Measurements from ENCODE around the gene HLA-DPA1. TPM values are rescaled to one million over a fixed set of nuclear protein-coding genes. Genes with fewer than 3 reads are reported as not detected.
"Not testable (repeated sequence)": the region's sequence is repeated elsewhere in the genome, so short reads cannot be mapped to it uniquely, and the experiment has no call there.

HLA-DPA1 gene
- polyA plus RNA-seq, 2 donors: 7.8 to 27.2 TPM

- 2 to 29% methylated on average over 2 of the region's 2 CpGs for WGBS, 2 donors
- Histone ChIP-seq H3K27ac (ENCODE audit: low read depth in 2 of 2, low read length in 1 of 2) (no peak overlapping the region), H3K27me3 (ENCODE audit: control insufficient read depth in 1 of 2, insufficient read depth in 2 of 2, low read length in 2 of 2) (no peaks in the 10 kb centered on the region), H3K4me3 (ENCODE audit: low read depth in 1 of 2, low read length in 2 of 2) (no peak overlapping the region), H3K4me1 (ENCODE audit: control insufficient read depth in 2 of 2, insufficient read depth in 2 of 2, low read length in 1 of 2) (no peaks in the 10 kb centered on the region), H3K9me3 (ENCODE audit: control insufficient read depth in 2 of 2, insufficient read depth in 1 of 2, low read depth in 1 of 2, low read length in 1 of 2) (no peaks in the 10 kb centered on the region), H3K36me3 (ENCODE audit: control insufficient read depth in 2 of 2, insufficient read depth in 2 of 2, low read length in 1 of 2) (no peaks in the 10 kb centered on the region)
Measured at GRCh38 chr6:33070909-33071308, 2.5 kb downstream of the HLA-DPA1 start.

DNA sequence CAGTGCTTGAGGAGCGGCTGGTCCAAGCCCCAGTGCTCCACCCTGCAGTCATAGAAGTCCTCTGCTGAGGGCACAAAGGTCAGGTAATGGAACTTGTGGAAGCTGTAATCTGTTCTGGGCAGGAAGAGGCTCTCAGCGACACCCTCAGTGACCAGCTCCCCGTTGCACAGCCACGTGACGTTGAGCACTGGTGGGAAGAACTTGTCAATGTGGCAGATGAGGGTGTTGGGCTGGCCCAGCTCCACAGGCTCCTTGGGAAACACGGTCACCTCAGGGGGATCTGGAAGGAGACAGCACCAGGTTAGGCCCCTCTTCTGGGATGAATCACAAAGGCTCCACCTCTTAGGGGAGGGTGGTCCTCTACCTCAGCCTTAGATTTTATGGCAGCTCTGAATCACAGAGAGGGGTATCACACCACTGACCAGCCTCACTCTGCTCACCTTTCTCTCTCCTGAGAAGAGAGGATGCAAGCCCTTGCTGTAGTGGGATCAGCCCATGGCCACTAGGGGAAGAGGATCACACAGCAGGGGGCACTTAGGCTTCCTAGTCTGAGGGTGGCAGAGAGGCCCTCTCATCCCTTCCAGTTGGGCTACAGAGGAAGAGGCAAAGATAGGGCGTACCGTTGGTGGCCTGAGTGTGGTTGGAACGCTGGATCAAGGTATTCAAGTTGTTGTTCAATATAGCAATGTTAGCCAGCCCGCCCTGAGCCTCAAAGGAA lies 4.3 kb downstream of the HLA-DPA1 start:
- 53 to 80% methylated on average over 10 of the region's 10 CpGs for WGBS, 2 donors
- no peaks in the 10 kb centered on the region for H3K9me3 ChIP-seq (ENCODE audit: control insufficient read depth in 2 of 2, insufficient read depth in 1 of 2, low read depth in 1 of 2, low read length in 1 of 2)
- H3K4me1 ChIP-seq (ENCODE audit: control insufficient read depth in 2 of 2, insufficient read depth in 2 of 2, low read length in 1 of 2): no peaks in the 10 kb centered on the region

GRCh38 chr6:33066917-33067521 lies 6.4 kb downstream of the HLA-DPA1 start:
- H3K4me3 ChIP-seq (ENCODE audit: low read depth in 1 of 2, low read length in 2 of 2): no peak overlapping the region
- H3K27me3 ChIP-seq (ENCODE audit: control insufficient read depth in 1 of 2, insufficient read depth in 2 of 2, low read length in 2 of 2): no peaks in the 10 kb centered on the region
- no peaks in the 10 kb centered on the region for H3K9me3 ChIP-seq (ENCODE audit: control insufficient read depth in 2 of 2, insufficient read depth in 1 of 2, low read depth in 1 of 2, low read length in 1 of 2)
- no peaks in the 10 kb centered on the region for H3K36me3 ChIP-seq (ENCODE audit: control insufficient read depth in 2 of 2, insufficient read depth in 2 of 2, low read length in 1 of 2)
- no peaks in the 10 kb centered on the region for H3K4me1 ChIP-seq (ENCODE audit: control insufficient read depth in 2 of 2, insufficient read depth in 2 of 2, low read length in 1 of 2)
- WGBS, 2 donors: 0 to 68% methylated on average over 2 to 3 of the region's 3 CpGs
- H3K27ac ChIP-seq (ENCODE audit: low read depth in 2 of 2, low read length in 1 of 2): no peak overlapping the region

More for the DNA sequence above, 4.3 kb downstream of the HLA-DPA1 start:
- Histone ChIP-seq H3K36me3 (ENCODE audit: control insufficient read depth in 2 of 2, insufficient read depth in 2 of 2, low read length in 1 of 2) (no peaks in the 10 kb centered on the region), H3K27me3 (ENCODE audit: control insufficient read depth in 1 of 2, insufficient read depth in 2 of 2, low read length in 2 of 2) (no peaks in the 10 kb centered on the region), H3K27ac (ENCODE audit: low read depth in 2 of 2, low read length in 1 of 2) (no peak overlapping the region), H3K4me3 (ENCODE audit: low read depth in 1 of 2, low read length in 2 of 2) (no peak overlapping the region)

DNA sequence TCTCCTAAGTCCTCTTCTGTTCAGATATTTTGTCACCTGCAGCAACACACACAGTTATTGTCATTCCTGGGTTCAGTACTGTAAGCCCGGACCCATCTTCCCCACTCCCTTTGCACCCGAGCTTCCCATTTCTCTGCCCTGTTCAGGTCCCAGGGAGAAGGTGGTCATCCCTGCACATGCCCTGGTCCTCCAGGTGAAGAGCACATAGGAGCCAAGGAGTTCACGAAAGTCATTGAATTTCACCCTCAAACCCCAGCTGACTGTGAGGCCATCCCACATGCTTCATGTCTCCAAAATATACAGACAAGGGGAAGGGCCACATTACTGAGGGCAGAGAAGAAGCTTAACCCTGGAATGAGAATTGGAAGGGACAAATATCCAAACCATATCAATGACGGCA lies 8.1 kb downstream of the HLA-DPA1 start:
- WGBS, 2 donors: 21 to 66% methylated on average over 4 of the region's 4 CpGs
- H3K4me3 ChIP-seq (ENCODE audit: low read depth in 1 of 2, low read length in 2 of 2): no peak overlapping the region

DNA sequence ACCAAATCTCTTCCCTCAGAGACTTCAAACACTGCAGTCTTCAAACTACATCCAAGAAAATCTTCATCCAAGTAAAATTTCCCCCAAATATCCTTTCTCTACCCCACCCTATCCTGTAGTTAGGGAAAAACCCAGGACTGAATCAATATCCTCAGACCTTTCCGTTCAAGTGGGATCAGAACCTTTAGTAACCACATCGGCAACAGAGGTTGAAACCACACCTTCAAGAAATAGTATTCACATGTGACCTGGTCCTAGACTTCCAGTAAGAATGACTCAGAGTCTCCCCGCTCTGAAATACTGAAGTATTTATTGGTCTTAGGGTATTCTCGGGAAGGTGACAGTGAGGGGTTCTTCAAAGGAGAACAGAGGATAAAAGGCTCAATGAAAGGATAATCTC lies 8.7 kb downstream of the HLA-DPA1 start:
- Histone ChIP-seq H3K4me3 (ENCODE audit: low read depth in 1 of 2, low read length in 2 of 2) (no peak overlapping the region), H3K4me1 (ENCODE audit: control insufficient read depth in 2 of 2, insufficient read depth in 2 of 2, low read length in 1 of 2) (no peaks in the 10 kb centered on the region), H3K36me3 (ENCODE audit: control insufficient read depth in 2 of 2, insufficient read depth in 2 of 2, low read length in 1 of 2) (no peaks in the 10 kb centered on the region), H3K27ac (ENCODE audit: low read depth in 2 of 2, low read length in 1 of 2) (no peak overlapping the region), H3K9me3 (ENCODE audit: control insufficient read depth in 2 of 2, insufficient read depth in 1 of 2, low read depth in 1 of 2, low read length in 1 of 2) (no peaks in the 10 kb centered on the region), H3K27me3 (ENCODE audit: control insufficient read depth in 1 of 2, insufficient read depth in 2 of 2, low read length in 2 of 2) (no peaks in the 10 kb centered on the region)
- 4 to 55% methylated on average over 4 of the region's 4 CpGs for WGBS, 2 donors

More for the DNA sequence above, 8.1 kb downstream of the HLA-DPA1 start:
- Histone ChIP-seq H3K4me1 (ENCODE audit: control insufficient read depth in 2 of 2, insufficient read depth in 2 of 2, low read length in 1 of 2) (no peaks in the 10 kb centered on the region), H3K27ac (ENCODE audit: low read depth in 2 of 2, low read length in 1 of 2) (no peak overlapping the region), H3K36me3 (ENCODE audit: control insufficient read depth in 2 of 2, insufficient read depth in 2 of 2, low read length in 1 of 2) (no peaks in the 10 kb centered on the region), H3K9me3 (ENCODE audit: control insufficient read depth in 2 of 2, insufficient read depth in 1 of 2, low read depth in 1 of 2, low read length in 1 of 2) (no peaks in the 10 kb centered on the region), H3K27me3 (ENCODE audit: control insufficient read depth in 1 of 2, insufficient read depth in 2 of 2, low read length in 2 of 2) (no peaks in the 10 kb centered on the region)

DNA sequence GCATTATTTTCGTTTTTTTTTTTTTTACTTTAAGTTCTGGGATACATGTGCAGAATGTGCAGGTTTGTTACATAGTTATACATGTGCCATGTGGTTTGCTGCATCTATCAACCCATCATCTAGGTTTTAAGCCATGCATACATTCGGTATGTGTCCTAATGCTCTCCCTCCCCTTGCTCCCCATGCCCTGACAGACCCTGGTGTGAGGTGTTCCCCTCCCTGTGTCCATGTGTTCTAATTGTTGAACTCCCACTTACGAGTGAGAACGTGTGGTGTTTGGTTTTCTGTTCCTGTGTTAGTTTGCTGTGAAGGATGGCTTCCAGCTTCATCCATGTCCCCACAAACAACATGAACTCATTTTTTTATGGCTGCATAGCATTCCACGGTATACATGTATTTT lies 10.0 kb downstream of the HLA-DPA1 start:
- not testable (repeated sequence) for H3K4me1 ChIP-seq (ENCODE audit: control insufficient read depth in 2 of 2, insufficient read depth in 2 of 2, low read length in 1 of 2); H3K27ac ChIP-seq (ENCODE audit: low read depth in 2 of 2, low read length in 1 of 2); H3K27me3 ChIP-seq (ENCODE audit: control insufficient read depth in 1 of 2, insufficient read depth in 2 of 2, low read length in 2 of 2); H3K4me3 ChIP-seq (ENCODE audit: low read depth in 1 of 2, low read length in 2 of 2); H3K36me3 ChIP-seq (ENCODE audit: control insufficient read depth in 2 of 2, insufficient read depth in 2 of 2, low read length in 1 of 2); H3K9me3 ChIP-seq (ENCODE audit: control insufficient read depth in 2 of 2, insufficient read depth in 1 of 2, low read depth in 1 of 2, low read length in 1 of 2)
- 35 to 70% methylated on average over 2 to 5 of the region's 5 CpGs for WGBS, 2 donors

DNA sequence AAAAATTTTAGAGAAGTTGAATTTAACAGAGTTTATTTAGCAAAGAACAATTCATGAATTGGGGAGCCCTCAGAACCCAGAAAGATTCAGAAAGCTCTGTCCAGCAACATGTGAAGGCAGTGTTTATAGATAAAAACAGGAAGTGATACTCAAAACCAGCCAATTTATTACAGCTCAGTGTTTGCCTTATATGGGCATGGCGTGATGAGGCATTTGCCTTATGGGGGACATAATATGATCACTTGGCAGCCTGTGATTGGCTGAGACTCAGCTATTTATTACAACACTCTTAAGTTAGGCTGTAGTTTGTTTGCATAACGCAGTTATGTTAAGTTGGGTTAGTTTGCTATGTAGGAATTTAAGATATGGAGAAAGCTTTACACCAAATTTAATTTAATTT lies 11.5 kb downstream of the HLA-DPA1 start:
- Histone ChIP-seq H3K27ac (ENCODE audit: low read depth in 2 of 2, low read length in 1 of 2) (no peak overlapping the region), H3K4me1 (ENCODE audit: control insufficient read depth in 2 of 2, insufficient read depth in 2 of 2, low read length in 1 of 2) (no peaks in the 10 kb centered on the region), H3K4me3 (ENCODE audit: low read depth in 1 of 2, low read length in 2 of 2) (no peak overlapping the region), H3K36me3 (ENCODE audit: control insufficient read depth in 2 of 2, insufficient read depth in 2 of 2, low read length in 1 of 2) (no peaks in the 10 kb centered on the region), H3K9me3 (ENCODE audit: control insufficient read depth in 2 of 2, insufficient read depth in 1 of 2, low read depth in 1 of 2, low read length in 1 of 2) (no peaks in the 10 kb centered on the region), H3K27me3 (ENCODE audit: control insufficient read depth in 1 of 2, insufficient read depth in 2 of 2, low read length in 2 of 2) (no peaks in the 10 kb centered on the region)
- WGBS, 2 donors: 90 to 91% methylated on average over 2 of the region's 2 CpGs

DNA sequence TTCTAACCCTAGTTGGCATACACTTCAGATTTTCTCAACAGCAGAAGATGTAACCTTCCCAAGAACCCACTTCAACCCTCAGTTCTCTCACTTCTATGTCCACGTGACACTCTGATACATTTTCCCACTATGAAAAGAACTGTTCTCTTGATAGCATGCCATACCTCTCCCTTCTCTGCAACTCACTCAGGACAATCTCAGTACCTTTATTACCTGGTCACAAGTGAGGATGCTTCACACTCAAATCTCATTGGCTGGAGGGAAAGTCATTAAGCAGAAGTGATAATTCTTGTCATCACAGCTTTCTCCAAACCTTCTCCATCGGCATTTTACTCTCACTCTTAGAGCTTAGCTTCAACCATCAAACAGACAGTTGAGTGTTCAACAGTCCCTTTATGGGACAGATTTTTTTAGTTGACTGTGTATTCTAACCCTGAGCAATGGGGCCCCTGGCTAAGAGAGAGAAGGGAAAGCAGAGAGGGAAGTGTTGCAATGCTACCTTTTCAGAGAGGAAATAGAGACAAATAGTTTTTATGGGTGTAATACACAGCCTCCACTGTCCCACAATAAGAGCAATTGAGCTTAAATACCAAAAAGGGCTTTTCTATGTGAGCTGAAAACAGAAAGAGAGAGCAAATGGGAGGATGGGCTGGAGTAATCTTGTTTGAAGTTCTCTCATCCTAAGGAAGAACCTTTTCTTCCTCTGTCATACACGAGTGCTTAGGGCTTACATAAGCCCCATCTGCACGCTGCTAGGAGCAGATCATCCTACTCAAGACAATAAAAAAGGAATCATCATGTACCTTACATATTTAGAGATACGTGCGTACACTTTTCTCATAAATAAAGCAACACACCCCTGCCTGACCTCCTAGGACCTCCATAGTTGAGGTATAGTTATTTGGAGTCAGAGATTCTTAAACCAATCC lies 16.0 kb downstream of the HLA-DPA1 start:
- Histone ChIP-seq H3K27ac (ENCODE audit: low read depth in 2 of 2, low read length in 1 of 2) (no peak overlapping the region), H3K4me1 (ENCODE audit: control insufficient read depth in 2 of 2, insufficient read depth in 2 of 2, low read length in 1 of 2) (no peaks in the 10 kb centered on the region), H3K36me3 (ENCODE audit: control insufficient read depth in 2 of 2, insufficient read depth in 2 of 2, low read length in 1 of 2) (no peaks in the 10 kb centered on the region), H3K27me3 (ENCODE audit: control insufficient read depth in 1 of 2, insufficient read depth in 2 of 2, low read length in 2 of 2) (no peaks in the 10 kb centered on the region), H3K9me3 (ENCODE audit: control insufficient read depth in 2 of 2, insufficient read depth in 1 of 2, low read depth in 1 of 2, low read length in 1 of 2) (no peaks in the 10 kb centered on the region), H3K4me3 (ENCODE audit: low read depth in 1 of 2, low read length in 2 of 2) (no peak overlapping the region)
- WGBS, 2 donors: 42 to 54% methylated on average over 6 of the region's 6 CpGs

GRCh38 chr6:33053230-33053629 lies 20.2 kb downstream of the HLA-DPA1 start:
- 33 to 44% methylated on average over 4 of the region's 4 CpGs for WGBS, 2 donors
- H3K4me3 ChIP-seq (ENCODE audit: low read depth in 1 of 2, low read length in 2 of 2): no peak overlapping the region
- H3K36me3 ChIP-seq (ENCODE audit: control insufficient read depth in 2 of 2, insufficient read depth in 2 of 2, low read length in 1 of 2): no peaks in the 10 kb centered on the region
- H3K27me3 ChIP-seq (ENCODE audit: control insufficient read depth in 1 of 2, insufficient read depth in 2 of 2, low read length in 2 of 2): no peaks in the 10 kb centered on the region
- H3K4me1 ChIP-seq (ENCODE audit: control insufficient read depth in 2 of 2, insufficient read depth in 2 of 2, low read length in 1 of 2): no peaks in the 10 kb centered on the region
- no peaks in the 10 kb centered on the region for H3K9me3 ChIP-seq (ENCODE audit: control insufficient read depth in 2 of 2, insufficient read depth in 1 of 2, low read depth in 1 of 2, low read length in 1 of 2)
- no peak overlapping the region for H3K27ac ChIP-seq (ENCODE audit: low read depth in 2 of 2, low read length in 1 of 2)
